Breast epithelium (tissue), 4 donors: ENCODE measurements around the gene TMEM170A. TPM values are rescaled to one million over a fixed set of nuclear protein-coding genes. Genes with fewer than 3 reads are reported as not detected.

ENCODE experiments used
- DNase-seq, 2 donors: peaks; one replicate each; pipeline ENCODE4 v3.0.0-alpha.2; 2019; ENCODE audit warnings: low spot score in 2 of 2
- H3K27ac ChIP-seq, 2 donors: fragments of 200-600 bp; sonication (generic) in 1 of 2; one replicate each; pipeline ENCODE4 v1.5.1; 2016 to 2019; ENCODE audit warnings: mild to moderate bottlenecking in 1 of 2
- H3K27me3 ChIP-seq, 2 donors: fragments of 200-600 bp; sonication (generic) in 1 of 2; one replicate each; pipeline versions ENCODE4 v1.5.1 to v1.6.0; 2017 to 2019; ENCODE audit warnings: control low read depth in 1 of 2, mild to moderate bottlenecking in 1 of 2
- H3K36me3 ChIP-seq: fragments of 200-600 bp; one replicate; pipeline ENCODE4 v1.5.1; 2019
- H3K4me1 ChIP-seq, 2 donors: fragments of 200-600 bp; sonication (generic); one replicate each; pipeline ENCODE4 v1.5.1; 2016 to 2019; ENCODE audit warnings: control low read depth in 1 of 2
- H3K4me3 ChIP-seq, 3 donors: fragments of 200-600 bp; sonication (generic); 1 replicate in 2 of 3; 2 replicates in 1 of 3; pipeline ENCODE4 v1.5.1; 2016 to 2019; ENCODE audit warnings: mild to moderate bottlenecking in 3 of 3, moderate library complexity in 2 of 3
- H3K9me3 ChIP-seq, 2 donors: fragments of 200-600 bp; sonication (generic) in 1 of 2; one replicate each; pipeline ENCODE4 v1.5.1; 2016 to 2019; ENCODE audit warnings: control low read depth in 1 of 2
- POLR2A ChIP-seq: fragments of 450-650 bp; IDR thresholded peaks from one replicate; pipeline ENCODE4 v1.6.1; 2016; ENCODE audit warnings: antibody characterized with exemption, mild to moderate bottlenecking, moderate library complexity
- POLR2AphosphoS5 ChIP-seq, 3 donors: sonication (generic); formaldehyde crosslinking; IDR thresholded peaks; one replicate each; pipeline ENCODE4 v1.6.1; 2017; ENCODE audit warnings: antibody characterized with exemption in 3 of 3
- intact Hi-C: fragments of 100-400 bp; cut with DNase I; formaldehyde crosslinking; loops from one replicate; pipeline ENCODE4 v1.15.1; 2023; ENCODE audit warnings: low total_unique reads
- total RNA-seq, 3 donors: library from RNA; depleted of rRNA; stranded (reverse); fragments of >200 nt; gene quantifications; one replicate each; pipeline ENCODE4 v1.1.0, GENCODE V29; 2016
- TF ChIP-seq, protein P1 (sequence below), 3 donors: fragments of 450-650 bp; IDR thresholded peaks; one replicate each; pipeline ENCODE4 v1.5.1; 2016 to 2017; ENCODE audit warnings: antibody characterized with exemption in 3 of 3, mild to moderate bottlenecking in 3 of 3, moderate library complexity in 3 of 3

TMEM170A gene
- total RNA-seq, 3 donors from 2014 or later, result 12.8 to 36.3 (median 22.0) TPM

DNA sequence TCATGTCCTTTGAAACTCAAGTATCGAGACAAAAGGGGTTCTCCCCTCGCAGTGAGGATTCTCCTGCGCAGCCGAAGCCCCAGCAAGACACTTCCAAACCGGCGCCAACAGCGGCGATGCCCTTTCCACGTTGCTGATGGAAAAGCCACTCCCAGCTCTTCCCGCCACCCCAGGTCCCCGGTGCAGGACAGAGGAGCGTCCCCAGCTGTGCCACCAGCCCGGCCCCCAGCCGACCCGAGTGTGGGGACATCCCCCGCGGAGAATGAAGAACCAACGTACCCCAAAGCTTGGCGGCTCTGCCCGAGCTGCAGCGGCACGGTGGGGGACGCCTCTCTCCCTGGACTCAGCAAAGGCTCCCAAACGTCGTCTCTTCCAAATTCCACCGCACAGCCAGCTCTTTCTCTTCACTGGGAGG lies 30.2 kb upstream of the TMEM170A start:
- Histone ChIP-seq H3K27me3 (peaks cover 0 to 8% of the 10 kb centered on the region in 2 donors), H3K27ac (no peak overlapping the region), H3K36me3 (no peaks in the 10 kb centered on the region), H3K4me3 (peak overlapping the region; percentile 31 to 62 (median 48)), H3K9me3 (no peaks in the 10 kb centered on the region), H3K4me1 (no peaks in the 10 kb centered on the region)
- TF ChIP-seq POLR2AphosphoS5 (IDR thresholded peaks at IDR 0.05), result no peak
- TF ChIP-seq, protein P1, sequence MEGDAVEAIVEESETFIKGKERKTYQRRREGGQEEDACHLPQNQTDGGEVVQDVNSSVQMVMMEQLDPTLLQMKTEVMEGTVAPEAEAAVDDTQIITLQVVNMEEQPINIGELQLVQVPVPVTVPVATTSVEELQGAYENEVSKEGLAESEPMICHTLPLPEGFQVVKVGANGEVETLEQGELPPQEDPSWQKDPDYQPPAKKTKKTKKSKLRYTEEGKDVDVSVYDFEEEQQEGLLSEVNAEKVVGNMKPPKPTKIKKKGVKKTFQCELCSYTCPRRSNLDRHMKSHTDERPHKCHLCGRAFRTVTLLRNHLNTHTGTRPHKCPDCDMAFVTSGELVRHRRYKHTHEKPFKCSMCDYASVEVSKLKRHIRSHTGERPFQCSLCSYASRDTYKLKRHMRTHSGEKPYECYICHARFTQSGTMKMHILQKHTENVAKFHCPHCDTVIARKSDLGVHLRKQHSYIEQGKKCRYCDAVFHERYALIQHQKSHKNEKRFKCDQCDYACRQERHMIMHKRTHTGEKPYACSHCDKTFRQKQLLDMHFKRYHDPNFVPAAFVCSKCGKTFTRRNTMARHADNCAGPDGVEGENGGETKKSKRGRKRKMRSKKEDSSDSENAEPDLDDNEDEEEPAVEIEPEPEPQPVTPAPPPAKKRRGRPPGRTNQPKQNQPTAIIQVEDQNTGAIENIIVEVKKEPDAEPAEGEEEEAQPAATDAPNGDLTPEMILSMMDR (IDR thresholded peaks at IDR 0.05), result no peak
- no peak for TF ChIP-seq POLR2A
- no peak for DNase-seq
- intact Hi-C loops, result no loop called here

GRCh38 chr16:75494184-75494583 lies 29.7 kb upstream of the TMEM170A start:
- Histone ChIP-seq H3K9me3 (no peaks in the 10 kb centered on the region), H3K27me3 (peaks cover 0 to 8% of the 10 kb centered on the region in 2 donors), H3K4me3 (peak overlapping the region in 2 of 3 donors; percentile 48 to 62), H3K4me1 (no peaks in the 10 kb centered on the region), H3K27ac (no peak overlapping the region), H3K36me3 (no peaks in the 10 kb centered on the region)
- intact Hi-C loops, result no loop called here
- no peak for DNase-seq
- TF ChIP-seq, protein P1 (IDR thresholded peaks at IDR 0.05), result no peak
- no peak for TF ChIP-seq POLR2AphosphoS5 (IDR thresholded peaks at IDR 0.05)
- no peak for TF ChIP-seq POLR2A

DNA sequence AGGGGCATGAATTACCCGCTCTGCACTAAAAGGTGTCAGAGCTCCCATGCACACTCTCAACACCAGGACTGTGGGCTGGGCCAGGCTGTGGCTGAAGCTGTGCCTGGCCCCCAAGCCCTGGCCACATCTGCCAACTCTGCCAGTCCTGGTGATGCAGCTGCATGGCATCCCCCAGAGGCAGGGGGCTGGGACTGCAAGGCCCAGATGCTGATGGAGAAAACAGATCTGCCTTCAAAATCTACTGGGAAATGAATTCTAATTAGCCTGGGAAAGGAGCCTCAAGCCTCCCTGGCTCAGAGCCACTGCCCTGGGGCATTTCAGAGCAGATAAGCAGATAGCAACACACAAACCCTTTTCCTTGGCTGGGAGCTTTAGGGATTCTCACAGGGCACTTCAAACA lies 27.4 kb upstream of the TMEM170A start:
- TF ChIP-seq, protein P1 (IDR thresholded peaks at IDR 0.05), result no peak
- TF ChIP-seq POLR2A, result no peak
- no peak for TF ChIP-seq POLR2AphosphoS5 (IDR thresholded peaks at IDR 0.05)
- intact Hi-C loops, result no loop called here

GRCh38 chr16:75488322-75488721 lies 23.8 kb upstream of the TMEM170A start:
- H3K4me1 ChIP-seq, result no peaks in the 10 kb centered on the region
- no peaks in the 10 kb centered on the region for H3K36me3 ChIP-seq
- no peak overlapping the region for H3K4me3 ChIP-seq
- intact Hi-C loops, result no loop called here
- no peak for TF ChIP-seq POLR2AphosphoS5 (IDR thresholded peaks at IDR 0.05)
- TF ChIP-seq, protein P1 (IDR thresholded peaks at IDR 0.05), result no peak
- no peak for TF ChIP-seq POLR2A
- DNase-seq, result no peak
- no peaks in the 10 kb centered on the region for H3K27me3 ChIP-seq
- H3K9me3 ChIP-seq, result no peaks in the 10 kb centered on the region
- H3K27ac ChIP-seq, result no peak overlapping the region

More for the DNA sequence above, 27.4 kb upstream of the TMEM170A start:
- Histone ChIP-seq H3K4me3 (no peak overlapping the region), H3K27ac (no peak overlapping the region), H3K9me3 (no peaks in the 10 kb centered on the region), H3K27me3 (peaks cover 0 to 8% of the 10 kb centered on the region in 2 donors), H3K36me3 (no peaks in the 10 kb centered on the region), H3K4me1 (no peaks in the 10 kb centered on the region)
- no peak for DNase-seq

GRCh38 chr16:75486676-75487313 lies 22.3 kb upstream of the TMEM170A start:
- H3K27ac ChIP-seq, result no peak overlapping the region
- H3K4me1 ChIP-seq, result no peaks in the 10 kb centered on the region
- intact Hi-C loops, result loop anchor here (2.0 kb wide), 1 partner anchor 54 kb away; the partner anchor contains the start of gene CFDP1
- no peaks in the 10 kb centered on the region for H3K36me3 ChIP-seq
- no peak for DNase-seq
- H3K27me3 ChIP-seq, result no peaks in the 10 kb centered on the region
- TF ChIP-seq POLR2A, result no peak
- TF ChIP-seq, protein P1 (IDR thresholded peaks at IDR 0.05), result no peak
- TF ChIP-seq POLR2AphosphoS5 (IDR thresholded peaks at IDR 0.05), result no peak
- H3K9me3 ChIP-seq, result no peaks in the 10 kb centered on the region
- no peak overlapping the region for H3K4me3 ChIP-seq
